SK-N-SH (cell line): ENCODE data around the gene CD22. TPM values are rescaled to one million over a fixed set of nuclear protein-coding genes. Genes with fewer than 3 reads are reported as not detected.

ENCODE experiments used
- CTCF ChIA-PET: fragments of 300-600, 350-600 bp; formaldehyde crosslinking; extraction: SDS; loops from one replicate; lab custom pipeline; 2021; lab: Yijun Ruan, JAX
- POLR2A ChIA-PET: fragments of 350-600 bp; sonication (Branson Sonifier 250); formaldehyde crosslinking; extraction: SDS; loops from one replicate; lab custom pipeline; 2020; ENCODE audit warnings: antibody characterized with exemption, inconsistent platforms; lab: Yijun Ruan, JAX
- DNase-seq: peaks from one replicate; pipeline ENCODE4 v3.0.0; 2012
- H2AFZ ChIP-seq: fragments of 200-600 bp; sonication (generic); 2 replicates; pipeline ENCODE4 v1.8.1; 2016; ENCODE audit warnings: antibody characterized with exemption, mild to moderate bottlenecking, low read depth
- H3F3A ChIP-seq: fragments of 200-600 bp; sonication (generic); replicated peaks from 2 replicates; pipeline ENCODE3; 2016; ENCODE audit warnings: antibody characterized with exemption, mild to moderate bottlenecking; ENCODE audit not compliant: insufficient read depth
- H3K27ac ChIP-seq, 2 experiments: fragments of 200-500 bp in 1 of 2; fragments of 200-600 bp in 1 of 2; sonication (Bioruptor generic) in 1 of 2; sonication (generic), shearing (Covaris generic) in 1 of 2; 2 replicates each; pipeline versions ENCODE4 v1.5.1 to v1.6.1; 2014 to 2016; ENCODE audit warnings: low read depth in 2 of 2, inconsistent platforms in 1 of 2, low read length in 1 of 2, mild to moderate bottlenecking in 1 of 2, mixed read lengths in 1 of 2
- H3K27me3 ChIP-seq: fragments of 200-600 bp; sonication (generic), shearing (Covaris generic); 2 replicates; pipeline ENCODE4 v1.6.1; 2016; ENCODE audit warnings: mixed run types; ENCODE audit not compliant: insufficient read depth
- H3K36me3 ChIP-seq, 2 experiments: fragments of 200-500 bp in 1 of 2; fragments of 200-600 bp in 1 of 2; sonication (Bioruptor generic) in 1 of 2; sonication (generic) in 1 of 2; replicated peaks in 1 of 2; 2 replicates each; pipeline versions ENCODE3 to v1.5.1; 2014 to 2016; ENCODE audit warnings: low read length in 1 of 2, mild to moderate bottlenecking in 1 of 2; ENCODE audit not compliant: insufficient read depth in 2 of 2, control insufficient read depth in 1 of 2
- H3K4me1 ChIP-seq, 2 experiments: fragments of 200-500 bp in 1 of 2; fragments of 200-600 bp in 1 of 2; sonication (Bioruptor generic) in 1 of 2; sonication (generic), shearing (Covaris generic) in 1 of 2; 2 replicates each; pipeline versions ENCODE4 v1.5.1 to v1.6.1; 2014 to 2016; ENCODE audit warnings: low read depth in 1 of 2, low read length in 1 of 2, mixed run types in 1 of 2; ENCODE audit not compliant: insufficient read depth in 2 of 2, control insufficient read depth in 1 of 2
- H3K4me2 ChIP-seq: fragments of 200-600 bp; sonication (generic), shearing (Covaris generic); 2 replicates; pipeline ENCODE4 v1.6.1; 2017; ENCODE audit warnings: mixed run types
- H3K4me3 ChIP-seq, 2 experiments: fragments of 200-500 bp in 1 of 2; fragments of 200-600 bp in 1 of 2; sonication (Bioruptor generic) in 1 of 2; sonication (generic), shearing (Covaris generic) in 1 of 2; 2 replicates each; pipeline versions ENCODE4 v1.5.1 to v1.8.1; 2014 to 2016; ENCODE audit warnings: low read depth in 2 of 2, inconsistent platforms in 1 of 2, low read length in 1 of 2, mild to moderate bottlenecking in 1 of 2, mixed read lengths in 1 of 2, moderate library complexity in 1 of 2
- H3K79me2 ChIP-seq: fragments of 200-600 bp; sonication (generic); 2 replicates; pipeline ENCODE4 v1.8.1; 2017; ENCODE audit warnings: mild to moderate bottlenecking; ENCODE audit not compliant: insufficient read depth
- H3K9ac ChIP-seq: fragments of 200-600 bp; sonication (generic); 2 replicates; pipeline ENCODE4 v1.6.1; 2017; ENCODE audit warnings: mixed run types
- H3K9me2 ChIP-seq: fragments of 200-600 bp; sonication (generic); 2 replicates; pipeline ENCODE4 v1.6.1; 2017; ENCODE audit warnings: mixed run types
- H3K9me3 ChIP-seq: fragments of 200-600 bp; sonication (generic); 2 replicates; pipeline ENCODE4 v1.6.1; 2017; ENCODE audit warnings: mixed run types, mild to moderate bottlenecking, moderate library complexity
- H4K20me1 ChIP-seq: fragments of 200-600 bp; sonication (generic); 2 replicates; pipeline ENCODE4 v1.6.1; 2017; ENCODE audit warnings: mild to moderate bottlenecking, mixed run types; ENCODE audit not compliant: insufficient read depth
- CHD2 ChIP-seq: fragments of 150-350 bp; IDR thresholded peaks from 2 replicates; pipeline ENCODE4 v1.6.1; 2018; ENCODE audit warnings: low read length; ENCODE audit not compliant: partially characterized antibody
- CTCF ChIP-seq: fragments of 200-600 bp; sonication (generic); IDR thresholded peaks from 2 replicates; pipeline ENCODE4 v1.6.1; 2017; ENCODE audit warnings: antibody characterized with exemption, mild to moderate bottlenecking, moderate library complexity
- ELF1 ChIP-seq: IDR thresholded peaks from 2 replicates; pipeline ENCODE4 v1.4.0; 2012
- FOSL2 ChIP-seq: IDR thresholded peaks from 2 replicates; pipeline ENCODE4 v1.4.0; 2012; ENCODE audit warnings: low read depth, mild to moderate bottlenecking, moderate library complexity, borderline replicate concordance
- GATA2 ChIP-seq: sonication (generic); formaldehyde crosslinking; IDR thresholded peaks from 2 replicates; pipeline ENCODE4 v1.5.0; 2020; ENCODE audit warnings: mild to moderate bottlenecking, missing genetic modification reagents
- JUND ChIP-seq: IDR thresholded peaks from 2 replicates; pipeline ENCODE4 v1.4.0; 2012
- MAX ChIP-seq: IDR thresholded peaks from 2 replicates; pipeline ENCODE4 v1.4.0; 2012; ENCODE audit warnings: low read depth
- MXI1 ChIP-seq: IDR thresholded peaks from 2 replicates; pipeline ENCODE4 v1.6.1; 2012; ENCODE audit warnings: mild to moderate bottlenecking, low read depth, low read length, improper control_type of control experiment
- NFIC ChIP-seq: IDR thresholded peaks from 2 replicates; pipeline ENCODE4 v1.4.0; 2012; ENCODE audit warnings: borderline replicate concordance
- POLR2AphosphoS5 ChIP-seq: IDR thresholded peaks from 2 replicates; pipeline ENCODE4 v1.6.1; 2012; ENCODE audit warnings: low read depth, low read length
- RAD21 ChIP-seq: IDR thresholded peaks from 2 replicates; pipeline ENCODE4 v1.6.1; 2012; ENCODE audit warnings: mild to moderate bottlenecking, low read length
- RFX5 ChIP-seq: IDR thresholded peaks from 2 replicates; pipeline ENCODE4 v1.6.1; 2012; ENCODE audit warnings: mild to moderate bottlenecking, improper control_type of control experiment, low read length
- SIN3A ChIP-seq: IDR thresholded peaks from 2 replicates; pipeline ENCODE4 v1.6.1; 2012; ENCODE audit warnings: low read depth, mild to moderate bottlenecking, low read length, moderate library complexity, borderline replicate concordance
- SMC3 ChIP-seq: IDR thresholded peaks from 2 replicates; pipeline ENCODE4 v1.6.1; 2012; ENCODE audit warnings: low read depth, low read length, improper control_type of control experiment
- TAF1 ChIP-seq: IDR thresholded peaks from 2 replicates; pipeline ENCODE4 v1.6.1; 2012; ENCODE audit warnings: low read depth, mild to moderate bottlenecking, low read length, moderate library complexity, borderline replicate concordance
- TEAD4 ChIP-seq: IDR thresholded peaks from 2 replicates; pipeline ENCODE4 v1.4.0; 2012; ENCODE audit warnings: mild to moderate bottlenecking, borderline replicate concordance; ENCODE audit not compliant: insufficient read depth
- YY1 ChIP-seq: IDR thresholded peaks from 2 replicates; pipeline ENCODE4 v1.4.0; 2012; ENCODE audit warnings: low read depth, mild to moderate bottlenecking
- WGBS: methylation state at CpG from one replicate; pipeline ENCODE4 v1.1.6; 2017; ENCODE audit warnings: low lambda C conversion rate; 5-methylcytosine and 5-hydroxymethylcytosine counted together
- polyA plus RNA-seq, 3 experiments: library from polyadenylated mRNA; depleted of rRNA; stranded (reverse); fragments of >200 nt; gene quantifications; 2 replicates each; pipeline ENCODE4 v1.2.3, GENCODE V29; 2012

Gene CD22
- polyA plus RNA-seq, 1 of the 3 experiments (the other 2 are of a cell fraction) = 0.18 TPM

DNA sequence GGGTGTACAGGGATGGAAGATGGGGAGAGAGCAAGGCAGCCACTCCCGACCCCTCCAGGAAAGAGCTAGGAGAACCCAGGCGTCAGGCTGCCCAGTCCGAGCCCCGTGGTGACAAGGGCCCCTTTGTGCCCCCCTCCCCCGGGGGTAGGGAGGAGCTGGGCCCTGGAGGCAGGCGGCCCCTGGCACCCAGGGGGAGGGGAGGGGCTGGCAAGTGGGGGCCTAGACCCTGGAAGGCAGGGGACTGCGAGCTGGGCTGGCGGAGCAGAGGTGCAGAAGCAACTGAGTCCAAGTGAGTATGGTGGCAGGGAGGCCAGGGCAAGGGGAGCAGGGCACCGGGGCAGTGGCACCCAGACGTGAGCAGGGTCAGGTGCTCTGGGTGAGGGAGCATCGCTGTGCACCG lies 37.1 kb upstream of the CD22 start, which contains the start of gene MAG:
Gene MAG (plus strand): TSS at position 246 of the 400 bp plus-strand sequence. CDS start 3,248 bp downstream, outside the sequence.
- ChIA-PET POLR2A (no interaction called here), CTCF (interaction anchor here (1.6 kb wide), 1 partner anchor 22 kb away, joined by 5 read pairs; no protein-coding TSS in a partner anchor)
- Histone ChIP-seq H3K4me1 (no peaks in the 10 kb centered on the region), H3K36me3 (no peaks in the 10 kb centered on the region), H3K4me2 (no peak within 1 kb of the TSS), H3K9ac (no peak within 1 kb of the TSS), H2AFZ (no peak within 1 kb of the TSS), H3F3A (no peaks in the 10 kb centered on the region), H3K27me3 (peaks cover 82% of the 10 kb centered on the region), H3K27ac (no peak within 1 kb of the TSS), H3K79me2 (no peaks in the 10 kb centered on the region), H3K9me2 (no peaks in the 10 kb centered on the region), H3K4me3 (no peak within 1 kb of the TSS), H3K9me3 (no peaks in the 10 kb centered on the region), H4K20me1 (no peaks in the 10 kb centered on the region)
- whole genome bisulfite sequencing = 13% methylated on average over 11 of the region's 12 CpGs
- TF ChIP-seq TEAD4 (no peak), ELF1 (no peak)
- DNase-seq = no peak

GRCh38 chr19:35292421-35293362 lies 36.3 kb upstream of the CD22 start:
- Histone ChIP-seq H3K27me3 (peaks cover 82% of the 10 kb centered on the region), H3K9me3 (no peaks in the 10 kb centered on the region), H3K4me2 (no peak overlapping the region), H3K79me2 (no peaks in the 10 kb centered on the region), H3K27ac (no peak overlapping the region), H3F3A (no peaks in the 10 kb centered on the region), H3K9ac (no peak overlapping the region), H3K9me2 (no peaks in the 10 kb centered on the region), H3K4me1 (no peaks in the 10 kb centered on the region), H2AFZ (no peak overlapping the region), H3K36me3 (no peaks in the 10 kb centered on the region), H3K4me3 (no peak overlapping the region), H4K20me1 (no peaks in the 10 kb centered on the region)
- ChIA-PET CTCF (interaction anchor here (1.6 kb wide), 1 partner anchor 22 kb away, joined by 5 read pairs; no protein-coding TSS in a partner anchor), POLR2A (no interaction called here)
- WGBS = 20% methylated on average over 23 of the region's 23 CpGs
- no peak for DNase-seq
- TF ChIP-seq GATA2 (CRISPR knock-in tag) (no peak), TAF1 (no peak)

DNA sequence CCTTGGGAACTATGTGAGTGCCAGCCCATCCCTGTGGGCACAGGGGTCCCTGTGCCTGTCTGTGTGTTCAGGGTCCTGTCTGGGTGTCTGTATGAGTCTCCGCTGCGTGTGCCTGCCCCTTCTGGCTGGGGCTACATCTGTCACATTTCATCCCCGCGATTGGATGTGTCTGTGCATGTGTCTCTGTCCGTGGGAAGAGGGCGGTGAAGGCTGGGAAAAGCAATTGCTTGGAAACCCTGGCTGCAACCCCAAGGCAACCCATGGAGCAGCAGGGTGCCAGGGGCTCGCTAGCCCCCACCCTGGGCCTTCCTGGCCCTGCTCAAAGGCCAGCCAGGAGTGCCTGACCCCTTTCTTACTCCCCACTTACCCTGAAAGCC lies 35.6 kb upstream of the CD22 start:
- CTCF ChIA-PET = no interaction called here
- POLR2A ChIA-PET = no interaction called here
- no peaks in the 10 kb centered on the region for H3K4me1 ChIP-seq

More for the DNA sequence above, 35.6 kb upstream of the CD22 start:
- no peaks in the 10 kb centered on the region for H3K36me3 ChIP-seq
- TF ChIP-seq CTCF = no peak
- TF ChIP-seq MXI1 = no peak
- no peak for TF ChIP-seq SMC3
- TF ChIP-seq FOSL2 = no peak
- no peak for TF ChIP-seq MAX
- no peak for TF ChIP-seq SIN3A
- TF ChIP-seq TAF1 = no peak
- no peak for TF ChIP-seq RFX5
- TF ChIP-seq JUND = no peak
- TF ChIP-seq CHD2 = no peak
- no peak for TF ChIP-seq YY1
- no peak for TF ChIP-seq RAD21
- no peak for TF ChIP-seq NFIC
- TF ChIP-seq POLR2AphosphoS5 = no peak
- TF ChIP-seq, all 33 proteins: peak for 0
- H3K9ac ChIP-seq = no peak overlapping the region
- H3F3A ChIP-seq = no peaks in the 10 kb centered on the region
- H3K27me3 ChIP-seq = peaks cover 80% of the 10 kb centered on the region
- H3K27ac ChIP-seq = no peak overlapping the region
- 7% methylated on average over 7 of the region's 7 CpGs for WGBS
- H4K20me1 ChIP-seq = no peaks in the 10 kb centered on the region
- H3K9me3 ChIP-seq = no peaks in the 10 kb centered on the region
- H3K9me2 ChIP-seq = no peaks in the 10 kb centered on the region
- no peaks in the 10 kb centered on the region for H3K79me2 ChIP-seq
- no peak overlapping the region for H2AFZ ChIP-seq
- no peak for DNase-seq
- no peak overlapping the region for H3K4me2 ChIP-seq
- no peak overlapping the region for H3K4me3 ChIP-seq
